H9 (cell line): Measurements from ENCODE around the gene PHF10. TPM values are rescaled to one million over a fixed set of nuclear protein-coding genes. Genes with fewer than 3 reads are reported as not detected.

ENCODE experiments used
- DNase-seq: peaks from one replicate; pipeline ENCODE4 v3.0.0-alpha.2; 2017
- H2AFZ ChIP-seq: one replicate; pipeline ENCODE4 v1.6.1; 2013; ENCODE audit warnings: mild to moderate bottlenecking, low read length, control low read depth, moderate library complexity
- H2AK5ac ChIP-seq: 2 replicates; pipeline ENCODE4 v1.6.1; 2013; ENCODE audit warnings: low read length, control low read depth, mixed read lengths; ENCODE audit not compliant: insufficient read length
- H2BK120ac ChIP-seq: one replicate; pipeline ENCODE4 v1.6.1; 2013; ENCODE audit warnings: low read depth, mild to moderate bottlenecking, low read length, control low read depth, inconsistent platforms; ENCODE audit not compliant: poor library complexity, severe bottlenecking
- H2BK12ac ChIP-seq: 2 replicates; pipeline ENCODE4 v1.6.1; 2013; ENCODE audit warnings: low read length, control low read depth, mixed read lengths, low read depth; ENCODE audit not compliant: insufficient read length
- H2BK15ac ChIP-seq: 2 replicates; pipeline ENCODE4 v1.6.1; 2013; ENCODE audit warnings: low read depth, low read length, control low read depth
- H2BK20ac ChIP-seq: one replicate; pipeline ENCODE4 v1.6.1; 2013; ENCODE audit warnings: low read depth, mild to moderate bottlenecking, low read length, control low read depth, inconsistent platforms; ENCODE audit not compliant: poor library complexity, severe bottlenecking
- H2BK5ac ChIP-seq: 2 replicates; pipeline ENCODE4 v1.6.1; 2013; ENCODE audit warnings: low read length, control low read depth, mixed read lengths; ENCODE audit not compliant: insufficient read length
- H3K14ac ChIP-seq: 2 replicates; pipeline ENCODE4 v1.6.1; 2013; ENCODE audit warnings: low read length, control low read depth; ENCODE audit not compliant: insufficient read depth
- H3K18ac ChIP-seq: 2 replicates; pipeline ENCODE4 v1.6.1; 2013; ENCODE audit warnings: low read depth, mild to moderate bottlenecking, mixed read lengths, low read length, control low read depth; ENCODE audit not compliant: insufficient read length
- H3K23ac ChIP-seq: 2 replicates; pipeline ENCODE4 v1.6.1; 2013; ENCODE audit warnings: low read length, control low read depth, mixed read lengths, low read depth; ENCODE audit not compliant: insufficient read length
- H3K23me2 ChIP-seq: 2 replicates; pipeline ENCODE4 v1.6.1; 2013; ENCODE audit warnings: low read depth, mild to moderate bottlenecking, mixed read lengths, low read length, control low read depth; ENCODE audit not compliant: insufficient read length, poor library complexity, severe bottlenecking
- H3K27ac ChIP-seq: 2 replicates; pipeline ENCODE4 v1.5.1; 2013; ENCODE audit warnings: low read length, control low read depth, mixed read lengths, low read depth; ENCODE audit not compliant: insufficient read length
- H3K27me3 ChIP-seq: 2 replicates; pipeline ENCODE4 v1.6.1; 2013; ENCODE audit warnings: low read length, control low read depth, inconsistent platforms; ENCODE audit not compliant: insufficient read depth
- H3K4ac ChIP-seq: 2 replicates; pipeline ENCODE4 v1.6.1; 2013; ENCODE audit warnings: low read depth, mild to moderate bottlenecking, control low read depth, inconsistent platforms, low read length, moderate library complexity
- H3K4me1 ChIP-seq: 2 replicates; pipeline ENCODE4 v1.6.1; 2013; ENCODE audit warnings: low read length, control low read depth, inconsistent platforms; ENCODE audit not compliant: insufficient read depth
- H3K4me2 ChIP-seq: 2 replicates; pipeline ENCODE4 v1.6.1; 2013; ENCODE audit warnings: low read length, control low read depth, mixed read lengths; ENCODE audit not compliant: insufficient read length, insufficient read depth
- H3K56ac ChIP-seq: 2 replicates; pipeline ENCODE4 v1.6.1; 2013; ENCODE audit warnings: low read depth, mild to moderate bottlenecking, mixed read lengths, low read length, control low read depth; ENCODE audit not compliant: insufficient read length
- H3K79me1 ChIP-seq: 2 replicates; pipeline ENCODE4 v1.6.1; 2013; ENCODE audit warnings: low read depth, mild to moderate bottlenecking, moderate library complexity, low read length, control low read depth, inconsistent platforms; ENCODE audit not compliant: insufficient read depth, poor library complexity, severe bottlenecking
- H3K79me2 ChIP-seq: 2 replicates; pipeline ENCODE4 v1.6.1; 2013; ENCODE audit warnings: low read length, control low read depth, inconsistent platforms; ENCODE audit not compliant: insufficient read depth
- H3K9ac ChIP-seq: 2 replicates; pipeline ENCODE4 v1.6.1; 2013; ENCODE audit warnings: low read length, control low read depth, mixed read lengths; ENCODE audit not compliant: insufficient read length; ENCODE audit errors: extremely low read depth
- H3K9me3 ChIP-seq: one replicate; pipeline ENCODE4 v1.6.1; 2013; ENCODE audit warnings: low read depth, low read length, inconsistent platforms; ENCODE audit not compliant: control insufficient read depth
- H3T11ph ChIP-seq: one replicate; pipeline ENCODE4 v1.6.1; 2013; ENCODE audit warnings: mild to moderate bottlenecking, low read length, control low read depth, inconsistent platforms
- H4K20me1 ChIP-seq: one replicate; pipeline ENCODE4 v1.6.1; 2013; ENCODE audit not compliant: control insufficient read depth, insufficient read length, insufficient read depth
- H4K5ac ChIP-seq: 2 replicates; pipeline ENCODE4 v1.6.1; 2013; ENCODE audit warnings: low read depth, mild to moderate bottlenecking, mixed read lengths, low read length, control low read depth; ENCODE audit not compliant: insufficient read length
- H4K8ac ChIP-seq: replicated peaks from 2 replicates; pipeline ENCODE4 v1.6.1; 2013; ENCODE audit warnings: low read length, control low read depth, mixed read lengths, low read depth; ENCODE audit not compliant: insufficient read length
- H4K91ac ChIP-seq: 2 replicates; pipeline ENCODE4 v1.6.1; 2013; ENCODE audit warnings: low read depth, mild to moderate bottlenecking, moderate library complexity, mixed read lengths, low read length, control low read depth; ENCODE audit not compliant: insufficient read length
- H3K27ac Mint-ChIP-seq, 3 experiments: 2 replicates in 2 of 3; 3 replicates in 1 of 3; pipeline ENCODE4 v1.8.0; 2020 to 2021; ENCODE audit warnings: mixed read lengths in 3 of 3, mild to moderate bottlenecking in 1 of 3, moderate library complexity in 1 of 3
- H3K27me3 Mint-ChIP-seq: 2 replicates; pipeline ENCODE4 v1.8.0; 2021; ENCODE audit warnings: low read depth, mild to moderate bottlenecking, moderate library complexity, mixed read lengths
- H3K36me3 Mint-ChIP-seq, 3 experiments: 2 replicates in 2 of 3; 3 replicates in 1 of 3; pipeline ENCODE4 v1.8.0; 2020 to 2021; ENCODE audit warnings: low read depth in 3 of 3, mixed read lengths in 3 of 3; ENCODE audit not compliant: insufficient read depth in 1 of 3
- H3K4me1 Mint-ChIP-seq, 2 experiments: 2 replicates each; pipeline ENCODE4 v1.8.0; 2020; ENCODE audit warnings: mixed read lengths in 2 of 2
- H3K4me3 Mint-ChIP-seq, 2 experiments: 2 replicates in 1 of 2; 3 replicates in 1 of 2; pipeline ENCODE4 v1.8.0; 2020 to 2021; ENCODE audit warnings: mild to moderate bottlenecking in 2 of 2, mixed read lengths in 2 of 2, moderate library complexity in 1 of 2
- H3K9me3 Mint-ChIP-seq, 2 experiments: 2 replicates in 1 of 2; 3 replicates in 1 of 2; pipeline ENCODE4 v1.8.0; 2020; ENCODE audit warnings: mild to moderate bottlenecking in 2 of 2, mixed read lengths in 2 of 2, moderate library complexity in 1 of 2
- CTCF ChIP-seq: fragments of 200-600 bp; sonication (generic); conservative IDR thresholded peaks from 3 replicates; pipeline ENCODE4 v1.8.0; 2021; ENCODE audit warnings: antibody characterized with exemption, mild to moderate bottlenecking
- WGBS: extraction: QIAGEN DNeasy Blood & Tissue Kit; methylation state at CpG from one replicate; pipeline ENCODE4 v1.1.7; 2013; ENCODE audit warnings: missing lambda C conversion rate, low lambda C conversion rate, mixed read lengths; ENCODE audit not compliant: insufficient read length; ENCODE audit errors: extremely low coverage; 5-methylcytosine and 5-hydroxymethylcytosine counted together
- total RNA-seq: library from RNA; stranded (reverse); gene quantifications from 2 replicates; pipeline ENCODE4 v1.2.1, GENCODE V29; 2021

PHF10 gene
- total RNA-seq, 1 experiment from 2014 or later = 59.0 TPM

DNA sequence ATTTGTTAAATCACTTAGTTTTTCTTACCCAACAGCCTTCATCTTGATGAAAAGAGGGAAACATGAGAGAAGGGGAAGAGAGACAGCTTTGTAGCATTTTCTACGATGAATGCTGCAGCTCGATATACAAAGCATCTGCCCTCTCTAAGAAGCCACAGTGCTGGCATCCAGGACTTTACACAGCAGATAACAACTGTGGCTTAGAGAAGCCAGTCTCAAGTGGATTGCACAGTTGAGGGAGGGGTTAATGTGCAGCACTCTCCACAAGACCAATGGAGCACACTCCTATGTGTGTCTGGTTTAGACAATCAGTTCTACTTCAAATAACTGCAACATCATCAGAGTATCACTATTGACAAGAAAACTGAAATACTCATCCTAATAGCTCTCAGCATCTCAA, 16.5 kb downstream of the PHF10 start:
- Histone ChIP-seq H3K56ac (no peak overlapping the region), H3K23ac (no peak overlapping the region), H3K79me1 (peaks cover 2% of the 10 kb centered on the region), H3K4ac (no peak overlapping the region), H3K4me2 (no peak overlapping the region), H3K27ac (no peak overlapping the region), H2BK5ac (no peak overlapping the region), H4K8ac (no peak overlapping the region), H3K27me3 (no peaks in the 10 kb centered on the region), H4K91ac (no peak overlapping the region), H3K9me3 (no peaks in the 10 kb centered on the region), H2BK15ac (no peak overlapping the region), H2BK120ac (no peak overlapping the region), H2AFZ (no peak overlapping the region), H4K20me1 (no peaks in the 10 kb centered on the region), H4K5ac (no peak overlapping the region), H2AK5ac (no peak overlapping the region), H3K14ac (no peak overlapping the region), H2BK12ac (no peak overlapping the region), H3K9ac (peak overlapping the region; percentile 58), H3K23me2 (peaks cover 2% of the 10 kb centered on the region), H2BK20ac (no peak overlapping the region), H3T11ph (no peak overlapping the region), H3K4me1 (no peaks in the 10 kb centered on the region), H3K18ac (no peak overlapping the region), H3K79me2 (peaks cover 4% of the 10 kb centered on the region; the same call in 1 of the 2 replicates)
- DNase-seq = no peak
- peaks cover 12 to 18% of the 10 kb centered on the region in 2 experiments for H3K4me1 Mint-ChIP-seq
- no peaks in the 10 kb centered on the region for H3K27me3 Mint-ChIP-seq
- no CpG with 5 or more reads among the region's 2 CpGs for WGBS
- peaks cover 7 to 64% (median 25%) of the 10 kb centered on the region in 3 experiments for H3K36me3 Mint-ChIP-seq
- no peak for TF ChIP-seq CTCF
- H3K4me3 Mint-ChIP-seq = no peak overlapping the region
- H3K27ac Mint-ChIP-seq = peak overlapping the region in 1 of 3 experiments; percentile 70; a peak in 1 of 7 replicates
- no peaks in the 10 kb centered on the region for H3K9me3 Mint-ChIP-seq
